Neutrophil (primary cell): ENCODE measurements around the gene WNK2.

Experiments used
- H3K27ac ChIP-seq: fragments of 200-600 bp; sonication (generic); 2 replicates; pipeline ENCODE4 v1.5.1; 2016; ENCODE audit warnings: mild to moderate bottlenecking, moderate library complexity
- H3K27me3 ChIP-seq: fragments of 200-600 bp; sonication (generic); 2 replicates; pipeline ENCODE4 v1.6.0; 2016; ENCODE audit warnings: mild to moderate bottlenecking
- H3K36me3 ChIP-seq: fragments of 200-600 bp; sonication (generic); 2 replicates; pipeline ENCODE4 v1.5.1; 2017
- H3K4me1 ChIP-seq, 2 experiments: fragments of 200-600 bp in 1 of 2; sonication (generic) in 1 of 2; 1 replicate in 1 of 2; 2 replicates in 1 of 2; pipeline versions ENCODE4 v1.5.1 to v1.6.1; 2013 to 2016; ENCODE audit warnings: low read depth in 1 of 2, low read length in 1 of 2, mild to moderate bottlenecking in 1 of 2, moderate library complexity in 1 of 2; ENCODE audit not compliant: control insufficient read depth in 1 of 2, insufficient read depth in 1 of 2
- H3K4me3 ChIP-seq, 2 experiments: fragments of 200-600 bp in 1 of 2; sonication (generic) in 1 of 2; 1 replicate in 1 of 2; 2 replicates in 1 of 2; pipeline ENCODE4 v1.5.1; 2013 to 2016; ENCODE audit warnings: low read depth in 1 of 2, low read length in 1 of 2, mild to moderate bottlenecking in 1 of 2, moderate library complexity in 1 of 2
- H3K9me3 ChIP-seq: fragments of 200-600 bp; sonication (generic); 2 replicates; pipeline ENCODE4 v1.5.1; 2016
- TF ChIP-seq, protein P1 (sequence below): fragments of 200-600 bp; sonication (generic); IDR thresholded peaks from 2 replicates; pipeline ENCODE4 v1.5.1; 2016; ENCODE audit warnings: antibody characterized with exemption

WNK2 gene

DNA sequence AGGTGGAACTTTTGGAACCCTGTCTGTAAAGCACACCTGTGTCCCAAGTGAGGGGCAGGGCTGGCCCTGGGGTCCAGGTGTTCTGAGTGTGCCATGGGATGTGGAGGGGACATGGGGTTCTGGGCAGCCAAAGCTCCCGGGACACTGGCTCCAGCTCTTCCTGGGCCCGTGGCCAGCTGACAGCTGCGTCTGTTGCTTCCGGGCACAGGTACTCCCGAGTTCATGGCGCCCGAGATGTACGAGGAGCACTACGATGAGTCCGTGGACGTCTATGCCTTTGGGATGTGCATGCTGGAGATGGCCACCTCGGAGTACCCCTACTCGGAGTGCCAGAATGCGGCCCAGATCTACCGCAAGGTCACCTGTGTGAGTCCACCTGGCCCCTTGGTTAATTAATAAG lies 50.7 kb downstream of the WNK2 start:
- Histone ChIP-seq H3K27me3 (peaks cover 79% of the 10 kb centered on the region), H3K4me1 (peaks cover 8 to 12% of the 10 kb centered on the region in 2 experiments), H3K36me3 (no peaks in the 10 kb centered on the region), H3K4me3 (no peak overlapping the region), H3K27ac (no peak overlapping the region), H3K9me3 (no peaks in the 10 kb centered on the region)
- TF ChIP-seq, protein P1, sequence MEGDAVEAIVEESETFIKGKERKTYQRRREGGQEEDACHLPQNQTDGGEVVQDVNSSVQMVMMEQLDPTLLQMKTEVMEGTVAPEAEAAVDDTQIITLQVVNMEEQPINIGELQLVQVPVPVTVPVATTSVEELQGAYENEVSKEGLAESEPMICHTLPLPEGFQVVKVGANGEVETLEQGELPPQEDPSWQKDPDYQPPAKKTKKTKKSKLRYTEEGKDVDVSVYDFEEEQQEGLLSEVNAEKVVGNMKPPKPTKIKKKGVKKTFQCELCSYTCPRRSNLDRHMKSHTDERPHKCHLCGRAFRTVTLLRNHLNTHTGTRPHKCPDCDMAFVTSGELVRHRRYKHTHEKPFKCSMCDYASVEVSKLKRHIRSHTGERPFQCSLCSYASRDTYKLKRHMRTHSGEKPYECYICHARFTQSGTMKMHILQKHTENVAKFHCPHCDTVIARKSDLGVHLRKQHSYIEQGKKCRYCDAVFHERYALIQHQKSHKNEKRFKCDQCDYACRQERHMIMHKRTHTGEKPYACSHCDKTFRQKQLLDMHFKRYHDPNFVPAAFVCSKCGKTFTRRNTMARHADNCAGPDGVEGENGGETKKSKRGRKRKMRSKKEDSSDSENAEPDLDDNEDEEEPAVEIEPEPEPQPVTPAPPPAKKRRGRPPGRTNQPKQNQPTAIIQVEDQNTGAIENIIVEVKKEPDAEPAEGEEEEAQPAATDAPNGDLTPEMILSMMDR: no peak

DNA sequence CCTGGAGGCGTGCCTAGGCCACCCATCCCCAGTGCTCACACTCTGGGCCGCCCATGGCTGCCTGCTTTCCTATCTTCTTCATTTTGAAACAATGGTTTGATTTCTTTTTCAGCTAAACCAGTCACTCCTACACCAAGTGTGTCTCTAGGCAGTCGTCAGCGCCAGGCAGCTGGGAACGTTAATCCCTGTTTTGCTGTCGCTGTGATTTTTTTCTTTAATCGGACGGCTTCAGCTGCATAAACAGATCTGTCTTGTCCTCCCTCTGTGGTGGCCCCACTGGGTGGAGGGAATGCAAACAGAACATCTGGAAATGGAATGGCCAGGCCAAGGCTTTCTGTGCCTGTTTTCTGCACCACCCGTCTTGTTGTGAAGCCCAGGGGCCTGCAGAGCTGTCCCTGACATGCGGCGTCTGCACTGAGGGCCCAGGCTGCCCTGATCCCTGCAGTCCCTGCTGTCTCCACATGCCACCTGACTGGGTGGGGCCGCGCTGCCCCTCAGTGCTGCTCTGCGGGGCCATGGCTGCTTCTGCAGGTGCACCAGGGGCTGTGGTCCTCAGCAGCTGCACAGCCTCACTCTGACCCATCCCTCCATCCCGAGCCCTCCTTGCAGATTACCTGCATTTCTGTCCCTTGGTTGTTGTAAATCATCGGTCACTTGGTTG lies 51.5 kb downstream of the WNK2 start:
- Histone ChIP-seq H3K4me1 (peaks cover 8 to 12% of the 10 kb centered on the region in 2 experiments), H3K4me3 (no peak overlapping the region), H3K9me3 (no peaks in the 10 kb centered on the region), H3K27me3 (peaks cover 70% of the 10 kb centered on the region), H3K27ac (no peak overlapping the region), H3K36me3 (no peaks in the 10 kb centered on the region)
- TF ChIP-seq, protein P1: no peak

DNA sequence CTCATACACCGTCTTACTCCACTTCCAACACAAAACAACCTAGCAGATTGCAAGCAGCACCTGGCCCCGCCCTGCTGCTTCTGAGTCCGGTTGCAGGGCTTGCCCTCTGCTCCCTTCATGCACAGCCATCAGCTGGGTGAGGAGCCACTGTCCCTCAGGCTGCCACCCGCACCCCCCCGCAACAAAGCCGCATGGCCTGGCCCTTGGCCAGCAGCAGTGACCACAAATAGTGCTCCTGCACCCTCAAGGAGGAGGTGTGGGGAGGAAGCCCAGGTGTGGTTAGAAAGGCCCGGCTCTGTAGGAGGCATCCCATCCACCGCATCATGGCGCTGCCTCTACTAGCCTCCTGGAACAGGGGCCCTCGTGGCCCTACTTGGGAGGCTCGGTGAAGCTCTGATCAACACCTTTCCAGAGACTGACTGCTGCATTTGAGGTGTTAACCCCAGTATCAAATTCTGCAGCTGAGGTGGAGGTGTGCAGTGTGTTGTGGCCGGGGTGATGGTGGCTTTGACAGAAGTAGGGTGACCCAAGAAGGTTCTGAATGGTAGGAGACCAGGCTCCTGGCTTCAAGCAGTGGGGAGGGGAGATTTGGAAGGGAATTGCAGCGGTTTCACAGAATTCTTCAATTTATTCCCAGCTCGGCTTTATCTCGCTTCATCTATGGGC lies 52.7 kb downstream of the WNK2 start:
- Histone ChIP-seq H3K4me3 (no peak overlapping the region), H3K36me3 (no peaks in the 10 kb centered on the region), H3K9me3 (no peaks in the 10 kb centered on the region), H3K27ac (no peak overlapping the region), H3K4me1 (peaks cover 3% of the 10 kb centered on the region in 2 experiments), H3K27me3 (peaks cover 62% of the 10 kb centered on the region)
- TF ChIP-seq, protein P1: no peak

DNA sequence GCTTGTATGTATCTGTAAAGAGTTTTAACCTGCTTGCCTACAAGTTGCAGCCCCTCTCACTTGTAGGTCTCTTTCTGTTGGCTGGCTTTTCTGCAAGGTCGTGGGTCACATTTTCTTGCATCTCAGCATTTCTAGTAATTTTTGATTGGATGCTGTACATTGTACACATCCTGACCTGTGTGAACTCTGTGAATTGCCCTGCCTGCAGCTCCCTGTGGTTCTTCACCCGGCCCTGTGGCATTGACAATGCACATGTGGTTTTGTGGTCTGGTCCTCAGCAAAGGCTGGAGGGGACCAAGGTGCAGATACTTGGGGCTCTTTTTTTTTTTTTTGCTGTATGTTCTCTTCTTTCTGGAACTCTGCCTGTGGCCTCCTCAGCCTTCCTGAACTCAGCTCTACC lies 53.6 kb downstream of the WNK2 start:
- Histone ChIP-seq H3K27ac (no peak overlapping the region), H3K4me1 (no peaks in the 10 kb centered on the region), H3K27me3 (peaks cover 53% of the 10 kb centered on the region), H3K9me3 (no peaks in the 10 kb centered on the region), H3K36me3 (no peaks in the 10 kb centered on the region), H3K4me3 (no peak overlapping the region)
- TF ChIP-seq, protein P1: no peak

DNA sequence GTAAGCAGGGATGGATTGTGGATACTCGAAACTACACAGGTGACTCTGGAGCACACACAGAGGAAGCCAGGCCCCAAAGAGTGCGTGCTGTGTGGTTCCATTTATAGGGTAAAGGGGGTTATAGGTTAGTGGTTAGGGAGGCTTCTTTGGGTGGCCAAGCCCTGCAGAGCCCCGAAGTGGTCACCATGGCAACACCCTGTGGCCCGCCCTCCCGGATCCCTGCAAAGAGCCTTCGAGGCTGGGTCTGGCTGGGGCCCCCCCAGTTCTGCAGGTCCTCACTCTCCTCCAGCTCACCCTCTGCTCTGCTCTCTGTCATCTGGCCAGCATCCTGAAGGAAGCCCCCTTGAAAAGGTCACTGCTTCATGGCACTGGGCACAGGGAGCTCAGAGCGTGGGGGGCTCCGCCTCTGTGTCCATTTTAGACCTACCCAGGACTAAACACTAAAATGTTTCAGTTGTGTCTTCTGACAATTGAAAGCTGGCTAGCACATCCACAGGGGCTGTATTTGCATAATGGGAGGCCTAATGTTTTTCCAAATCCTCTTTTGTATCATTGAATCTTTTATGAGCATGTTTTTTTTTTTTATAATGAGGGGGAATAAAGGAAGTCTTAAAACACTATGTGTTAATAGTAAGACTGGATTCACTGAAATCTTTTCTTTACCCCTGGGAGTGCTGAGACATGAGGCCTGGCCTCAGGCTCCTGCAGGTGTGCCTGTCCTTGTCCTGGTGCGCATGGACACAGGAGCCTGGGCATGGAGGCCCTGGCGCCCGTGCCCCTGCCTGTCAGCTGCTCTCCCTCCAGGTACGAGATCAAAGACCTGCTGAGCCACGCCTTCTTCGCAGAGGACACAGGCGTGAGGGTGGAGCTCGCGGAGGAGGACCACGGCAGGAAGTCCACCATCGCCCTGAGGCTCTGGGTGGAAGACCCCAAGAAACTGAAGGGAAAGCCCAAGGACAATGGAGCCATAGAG lies 55.3 kb downstream of the WNK2 start:
- no peaks in the 10 kb centered on the region for H3K4me1 ChIP-seq
- TF ChIP-seq, protein P1: no peak
- H3K4me3 ChIP-seq: no peak overlapping the region
- no peaks in the 10 kb centered on the region for H3K9me3 ChIP-seq
- H3K27me3 ChIP-seq: peaks cover 43% of the 10 kb centered on the region
- H3K36me3 ChIP-seq: no peaks in the 10 kb centered on the region
- H3K27ac ChIP-seq: no peak overlapping the region
